ENCODE measurements around the gene CRTAC1. TPM values are rescaled to one million over a fixed set of nuclear protein-coding genes. Genes with fewer than 3 reads are reported as not detected.

The CRTAC1 gene
- total RNA-seq, 1 donor = not detected

- no peak overlapping the region for H3K4me3 ChIP-seq (ENCODE audit: low read depth, low read length)
- DNase-seq (ENCODE audit: low read depth) = no peak
- no peak for TF ChIP-seq CTCF (IDR thresholded peaks at IDR 0.05; ENCODE audit: insufficient read depth, low read length)
Observed at GRCh38 chr10:97911217-97911616, 119.2 kb downstream of the CRTAC1 start.

GRCh38 chr10:97910661-97911060 lies 119.8 kb downstream of the CRTAC1 start:
- no peak for DNase-seq (ENCODE audit: low read depth)
- H3K4me3 ChIP-seq (ENCODE audit: low read depth, low read length) = no peak overlapping the region
- TF ChIP-seq CTCF (IDR thresholded peaks at IDR 0.05; ENCODE audit: insufficient read depth, low read length) = no peak

GRCh38 chr10:97907830-97908229 lies 122.6 kb downstream of the CRTAC1 start:
- no peak for TF ChIP-seq CTCF (IDR thresholded peaks at IDR 0.05; ENCODE audit: insufficient read depth, low read length)
- DNase-seq (ENCODE audit: low read depth) = no peak
- H3K4me3 ChIP-seq (ENCODE audit: low read depth, low read length) = no peak overlapping the region

GRCh38 chr10:97907211-97907610 lies 123.2 kb downstream of the CRTAC1 start:
- no peak for DNase-seq (ENCODE audit: low read depth)
- no peak overlapping the region for H3K4me3 ChIP-seq (ENCODE audit: low read depth, low read length)
- TF ChIP-seq CTCF (IDR thresholded peaks at IDR 0.05; ENCODE audit: insufficient read depth, low read length) = no peak

GRCh38 chr10:97905276-97905675 lies 125.1 kb downstream of the CRTAC1 start:
- no peak for DNase-seq (ENCODE audit: low read depth)

GRCh38 chr10:97904576-97904975 lies 125.8 kb downstream of the CRTAC1 start:
- no peak for DNase-seq (ENCODE audit: low read depth)
- TF ChIP-seq CTCF (IDR thresholded peaks at IDR 0.05; ENCODE audit: insufficient read depth, low read length) = no peak
- H3K4me3 ChIP-seq (ENCODE audit: low read depth, low read length) = no peak overlapping the region

More at GRCh38 chr10:97905276-97905675, 125.1 kb downstream of the CRTAC1 start:
- H3K4me3 ChIP-seq (ENCODE audit: low read depth, low read length) = no peak overlapping the region
- TF ChIP-seq CTCF (IDR thresholded peaks at IDR 0.05; ENCODE audit: insufficient read depth, low read length) = no peak

- no peak for DNase-seq (ENCODE audit: low read depth)
Observed at GRCh38 chr10:97904018-97904381, 126.4 kb downstream of the CRTAC1 start.

More at GRCh38 chr10:97904018-97904381, 126.4 kb downstream of the CRTAC1 start:
- TF ChIP-seq CTCF (IDR thresholded peaks at IDR 0.05; ENCODE audit: insufficient read depth, low read length) = no peak
- no peak overlapping the region for H3K4me3 ChIP-seq (ENCODE audit: low read depth, low read length)

All from fibroblast of the aortic adventitia (primary cell).